ENCODE measurements around the gene MACROD1. TPM values are rescaled to one million over a fixed set of nuclear protein-coding genes. Genes with fewer than 3 reads are reported as not detected.

The MACROD1 gene
- total and polyA plus RNA-seq, 9 of the 15 experiments (the other 6 are each of a cell fraction or from before 2014, with no cell fraction given): 1.1 to 60.0 (median 26.4) TPM

GRCh38 chr11:64185693-64186491 is 20.0 kb upstream of the MACROD1 start, which contains the start of gene STIP1 (continued):
- TF ChIP-seq ZNF639 (CRISPR knock-in tag; conservative IDR thresholded peaks at IDR 0.05 in 1 of 2, IDR thresholded peaks at IDR 0.05 in 1 of 2): peak in 1 of 2 experiments; percentile 91; a peak in 2 of 4 replicates
- TF ChIP-seq EGR1 (conservative IDR thresholded peaks at IDR 0.05): peak; percentile 97
- peak; percentile 94; the same call in 1 of the 2 replicates for TF ChIP-seq CREB3L1 (IDR thresholded peaks at IDR 0.05; ENCODE audit: borderline replicate concordance, low read depth)
- no peak for TF ChIP-seq HNRNPH1 (optimal IDR thresholded peaks at IDR 0.05; ENCODE audit: low read depth, low read length)
- no peak for TF ChIP-seq THRAP3 (IDR thresholded peaks at IDR 0.05; ENCODE audit: borderline replicate concordance)
- TF ChIP-seq RCOR1 (IDR thresholded peaks at IDR 0.05; ENCODE audit: borderline replicate concordance in 1 of 2, low read depth in 2 of 2, low read length in 2 of 2): peak in 1 of 2 experiments; percentile 46; a peak in 2 of 4 replicates
- peak; percentile 13 for TF ChIP-seq TBP (optimal IDR thresholded peaks at IDR 0.05; ENCODE audit: low read depth, low read length)
- peak; percentile 82 for TF ChIP-seq BHLHE40 (IDR thresholded peaks at IDR 0.05; ENCODE audit: low read length)
- no peak for TF ChIP-seq SIX5 (IDR thresholded peaks at IDR 0.05; ENCODE audit: borderline replicate concordance in 1 of 2, insufficient read depth in 1 of 2, low read depth in 1 of 2, low read length in 2 of 2)
- TF ChIP-seq KDM5B (IDR thresholded peaks at IDR 0.05; ENCODE audit: insufficient replicate concordance, low read depth, low read length): no peak
- no peak for TF ChIP-seq MAFK (IDR thresholded peaks at IDR 0.05; ENCODE audit: low read length)
- no peak for TF ChIP-seq ARID1B (IDR thresholded peaks at IDR 0.05)
- no peak for TF ChIP-seq BRF1 (IDR thresholded peaks at IDR 0.05; ENCODE audit: borderline replicate concordance, extremely low read depth, insufficient read length)
- TF ChIP-seq TARDBP (IDR thresholded peaks at IDR 0.05): no peak
- no peak for TF ChIP-seq ELK1 (CRISPR knock-in tag; IDR thresholded peaks at IDR 0.05)
- no peak for TF ChIP-seq RBM22 (IDR thresholded peaks at IDR 0.05; ENCODE audit: low read depth, low read length, poor library complexity, severe bottlenecking)
- no peak for TF ChIP-seq BCLAF1 (IDR thresholded peaks at IDR 0.05; ENCODE audit: borderline replicate concordance in 1 of 2, control insufficient read depth in 1 of 2, low read depth in 2 of 2, low read length in 1 of 2)
- no peak for TF ChIP-seq MTA1 (IDR thresholded peaks at IDR 0.05; ENCODE audit: borderline replicate concordance)
- no peak for TF ChIP-seq XRCC5 (IDR thresholded peaks at IDR 0.05; ENCODE audit: low read depth, low read length)
